Neural cell (in vitro differentiated cells): ENCODE results near the gene TMEM167A. TPM values are rescaled to one million over a fixed set of nuclear protein-coding genes. Genes with fewer than 3 reads are reported as not detected.

ENCODE experiments used
- H2AFZ ChIP-seq: fragments of 200-600, 300-800 bp; sonication (generic), shearing (Covaris generic); 2 replicates; pipeline ENCODE4 v1.6.0; 2014; ENCODE audit warnings: low read depth, mild to moderate bottlenecking, antibody characterized with exemption, low read length, moderate library complexity
- H3F3A ChIP-seq: fragments of 200-600 bp; shearing (Covaris generic); 2 replicates; pipeline ENCODE4 v1.6.1; 2016; ENCODE audit warnings: mild to moderate bottlenecking, moderate library complexity, mixed read lengths, antibody characterized with exemption, low read length; ENCODE audit not compliant: insufficient read depth, poor library complexity, severe bottlenecking
- H3K27ac ChIP-seq: fragments of 200-600, 300-800 bp; sonication (generic), shearing (Covaris generic); 2 replicates; pipeline ENCODE4 v1.5.1; 2014; ENCODE audit warnings: mild to moderate bottlenecking, low read length, moderate library complexity
- H3K27me3 ChIP-seq: fragments of 300-800, 200-600 bp; sonication (generic), shearing (Covaris generic); 2 replicates; pipeline ENCODE4 v1.6.0; 2014; ENCODE audit warnings: mild to moderate bottlenecking, low read depth, low read length, moderate library complexity; ENCODE audit not compliant: insufficient read depth
- H3K36me3 ChIP-seq: fragments of 300-800, 200-600 bp; sonication (generic), shearing (Covaris generic); 2 replicates; pipeline ENCODE4 v1.5.1; 2014; ENCODE audit warnings: mild to moderate bottlenecking, antibody characterized with exemption, low read length, moderate library complexity; ENCODE audit not compliant: insufficient read depth
- H3K4me2 ChIP-seq: fragments of 300-800, 200-600 bp; sonication (generic), shearing (Covaris generic); 2 replicates; pipeline ENCODE4 v1.6.0; 2014; ENCODE audit warnings: mild to moderate bottlenecking, low read length
- H3K4me3 ChIP-seq: fragments of 300-800, 200-600 bp; sonication (generic), shearing (Covaris generic); 2 replicates; pipeline ENCODE4 v1.5.1; 2014; ENCODE audit warnings: mild to moderate bottlenecking, low read length, moderate library complexity
- H3K79me2 ChIP-seq: fragments of 200-600 bp; shearing (Covaris generic); replicated peaks from 2 replicates; pipeline ENCODE4 v1.6.0; 2014; ENCODE audit warnings: mild to moderate bottlenecking, low read length, moderate library complexity; ENCODE audit not compliant: insufficient read depth
- H3K9ac ChIP-seq: fragments of 300-800, 200-600 bp; sonication (generic), shearing (Covaris generic); 2 replicates; pipeline ENCODE4 v1.6.1; 2016; ENCODE audit warnings: mild to moderate bottlenecking, low read length, mixed read lengths
- H3K9me2 ChIP-seq: fragments of 200-600 bp; shearing (Covaris generic); 2 replicates; pipeline ENCODE4 v1.6.1; 2016; ENCODE audit warnings: mild to moderate bottlenecking, low read length, mixed read lengths; ENCODE audit not compliant: insufficient read depth
- H3K9me3 ChIP-seq: fragments of 200-600, 300-800 bp; sonication (generic), shearing (Covaris generic); 2 replicates; pipeline ENCODE4 v1.6.1; 2016; ENCODE audit warnings: mild to moderate bottlenecking, mixed run types, low read length, moderate library complexity, mixed read lengths
- H4K20me1 ChIP-seq: fragments of 200-600 bp; shearing (Covaris generic); 2 replicates; pipeline ENCODE4 v1.6.1; 2016; ENCODE audit warnings: mild to moderate bottlenecking, mixed run types; ENCODE audit not compliant: insufficient read depth
- EP300 ChIP-seq: fragments of 450-650 bp; conservative IDR thresholded peaks from 2 replicates; pipeline ENCODE4 v1.6.1; 2014; ENCODE audit warnings: antibody characterized with exemption, mild to moderate bottlenecking, moderate library complexity; ENCODE audit not compliant: poor library complexity, severe bottlenecking
- EZH2 ChIP-seq: fragments of 200-600, 300-800 bp; shearing (Covaris generic), sonication (generic); IDR thresholded peaks from 2 replicates; pipeline ENCODE4 v1.6.1; 2014; ENCODE audit warnings: antibody characterized with exemption, low read length, borderline replicate concordance, mild to moderate bottlenecking; ENCODE audit not compliant: insufficient read depth, poor library complexity, severe bottlenecking
- MXI1 ChIP-seq: fragments of 450-650 bp; conservative IDR thresholded peaks from 2 replicates; pipeline ENCODE4 v1.6.1; 2014; ENCODE audit warnings: antibody characterized with exemption, mild to moderate bottlenecking; ENCODE audit not compliant: poor library complexity, severe bottlenecking
- POLR2AphosphoS5 ChIP-seq: IDR thresholded peaks from 2 replicates; pipeline ENCODE4 v1.6.1; 2012
- RAD21 ChIP-seq: fragments of 450-650 bp; conservative IDR thresholded peaks from 2 replicates; pipeline ENCODE4 v1.6.1; 2014; ENCODE audit warnings: antibody characterized with exemption, mild to moderate bottlenecking, moderate library complexity
- REST ChIP-seq: IDR thresholded peaks from 2 replicates; pipeline ENCODE4 v1.6.1; 2012; ENCODE audit warnings: borderline replicate concordance
- SMC3 ChIP-seq: fragments of 450-650 bp; conservative IDR thresholded peaks from 2 replicates; pipeline ENCODE4 v1.6.1; 2014; ENCODE audit warnings: antibody characterized with exemption, mild to moderate bottlenecking, moderate library complexity; ENCODE audit not compliant: poor library complexity
- TAF1 ChIP-seq: IDR thresholded peaks from 2 replicates; pipeline ENCODE4 v1.6.1; 2012; ENCODE audit warnings: low read depth
- polyA plus RNA-seq: library from polyadenylated mRNA; depleted of rRNA; stranded (reverse); fragments of >200 nt; gene quantifications from 2 replicates; pipeline ENCODE4 v1.2.3, GENCODE V29; 2014
- TF ChIP-seq, protein P1 (sequence below): fragments of 450-650 bp; IDR thresholded peaks from 2 replicates; pipeline ENCODE4 v1.5.1; 2014; ENCODE audit warnings: antibody characterized with exemption, mild to moderate bottlenecking, moderate library complexity; ENCODE audit not compliant: poor library complexity, severe bottlenecking

The TMEM167A gene
- polyA plus RNA-seq, 1 donor from 2014 or later: 436 TPM

DNA sequence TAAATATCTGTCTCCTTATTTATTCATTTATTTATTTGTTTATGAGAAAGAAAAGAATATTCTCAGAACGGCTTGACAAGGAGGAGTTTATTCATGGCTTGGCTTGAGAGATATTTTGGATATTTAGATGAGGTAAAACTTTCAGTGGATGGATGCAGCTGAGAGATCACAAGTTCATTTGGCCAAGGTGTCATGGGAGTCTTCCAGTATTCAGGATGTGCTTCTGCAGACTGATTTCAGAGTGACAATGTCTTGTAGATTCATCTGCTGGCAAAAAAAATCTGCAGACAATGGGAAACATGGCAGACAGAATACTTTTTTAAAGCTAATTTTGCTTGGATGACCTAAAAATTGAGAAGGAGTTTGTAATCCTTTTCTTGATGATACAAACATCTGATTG is 38.6 kb upstream of the TMEM167A start:
- H3K9ac ChIP-seq: no peak overlapping the region
- H3K9me2 ChIP-seq: no peaks in the 10 kb centered on the region
- H3K4me3 ChIP-seq: no peak overlapping the region
- H4K20me1 ChIP-seq: no peaks in the 10 kb centered on the region
- no peak overlapping the region for H2AFZ ChIP-seq
- no peak overlapping the region for H3K27ac ChIP-seq
- H3K36me3 ChIP-seq: no peaks in the 10 kb centered on the region
- TF ChIP-seq POLR2AphosphoS5 (no peak), TAF1 (no peak), REST (no peak), RAD21 (no peak), EP300 (no peak), EZH2 (no peak), MXI1 (no peak), SMC3 (no peak)
- TF ChIP-seq, protein P1, sequence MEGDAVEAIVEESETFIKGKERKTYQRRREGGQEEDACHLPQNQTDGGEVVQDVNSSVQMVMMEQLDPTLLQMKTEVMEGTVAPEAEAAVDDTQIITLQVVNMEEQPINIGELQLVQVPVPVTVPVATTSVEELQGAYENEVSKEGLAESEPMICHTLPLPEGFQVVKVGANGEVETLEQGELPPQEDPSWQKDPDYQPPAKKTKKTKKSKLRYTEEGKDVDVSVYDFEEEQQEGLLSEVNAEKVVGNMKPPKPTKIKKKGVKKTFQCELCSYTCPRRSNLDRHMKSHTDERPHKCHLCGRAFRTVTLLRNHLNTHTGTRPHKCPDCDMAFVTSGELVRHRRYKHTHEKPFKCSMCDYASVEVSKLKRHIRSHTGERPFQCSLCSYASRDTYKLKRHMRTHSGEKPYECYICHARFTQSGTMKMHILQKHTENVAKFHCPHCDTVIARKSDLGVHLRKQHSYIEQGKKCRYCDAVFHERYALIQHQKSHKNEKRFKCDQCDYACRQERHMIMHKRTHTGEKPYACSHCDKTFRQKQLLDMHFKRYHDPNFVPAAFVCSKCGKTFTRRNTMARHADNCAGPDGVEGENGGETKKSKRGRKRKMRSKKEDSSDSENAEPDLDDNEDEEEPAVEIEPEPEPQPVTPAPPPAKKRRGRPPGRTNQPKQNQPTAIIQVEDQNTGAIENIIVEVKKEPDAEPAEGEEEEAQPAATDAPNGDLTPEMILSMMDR: no peak
- H3K4me2 ChIP-seq: no peak overlapping the region
- H3F3A ChIP-seq: no peaks in the 10 kb centered on the region
- H3K79me2 ChIP-seq: no peaks in the 10 kb centered on the region
- no peaks in the 10 kb centered on the region for H3K9me3 ChIP-seq
- no peaks in the 10 kb centered on the region for H3K27me3 ChIP-seq

GRCh38 chr5:83109380-83109779 is 32.2 kb upstream of the TMEM167A start:
- Histone ChIP-seq H4K20me1 (no peaks in the 10 kb centered on the region), H3K4me3 (no peak overlapping the region), H3K9me3 (no peaks in the 10 kb centered on the region), H3K9ac (no peak overlapping the region), H3K79me2 (no peaks in the 10 kb centered on the region), H3K27ac (no peak overlapping the region), H3K4me2 (no peak overlapping the region), H3K27me3 (no peaks in the 10 kb centered on the region), H3K36me3 (no peaks in the 10 kb centered on the region), H3F3A (no peaks in the 10 kb centered on the region), H2AFZ (no peak overlapping the region), H3K9me2 (no peaks in the 10 kb centered on the region)
- TF ChIP-seq TAF1: no peak
- no peak for TF ChIP-seq SMC3
- no peak for TF ChIP-seq RAD21
- TF ChIP-seq, protein P1: no peak
- TF ChIP-seq EP300: no peak
- no peak for TF ChIP-seq REST
- no peak for TF ChIP-seq EZH2
- TF ChIP-seq POLR2AphosphoS5: no peak
- TF ChIP-seq MXI1: no peak
